ENCODE measurements around the gene PAPLN. TPM values are rescaled to one million over a fixed set of nuclear protein-coding genes. Genes with fewer than 3 reads are reported as not detected.

The PAPLN gene
- polyA plus RNA-seq, 1 experiment = 1.0 TPM

DNA sequence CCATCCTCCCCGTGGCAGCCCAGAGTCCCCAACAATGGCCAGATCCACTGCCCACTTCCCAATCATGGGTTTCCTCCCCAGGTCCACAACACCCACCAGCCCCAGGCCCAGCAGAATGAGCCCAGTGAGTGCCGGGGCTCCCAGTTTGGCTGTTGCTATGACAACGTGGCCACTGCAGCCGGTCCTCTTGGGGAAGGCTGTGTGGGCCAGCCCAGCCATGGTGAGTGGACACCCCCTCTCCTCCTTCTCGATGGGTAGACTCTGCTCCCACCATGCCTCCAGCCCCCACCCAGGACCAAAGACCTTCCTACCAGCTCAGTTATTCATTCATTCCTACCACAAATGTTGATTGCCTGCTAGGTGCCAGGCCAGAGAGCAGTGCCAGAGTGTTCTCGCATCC lies 23.8 kb downstream of the PAPLN start:
- no peak overlapping the region for H3K4me3 ChIP-seq (ENCODE audit: low read depth, low read length)
- ChIA-PET POLR2A (interaction anchor here (0.7 kb wide), 1 partner anchor 352 kb away, joined by 16 read pairs; no protein-coding TSS in a partner anchor), CTCF (no interaction called here)
- H3K36me3 ChIP-seq (ENCODE audit: control insufficient read depth, insufficient read depth, low read length) = no peaks in the 10 kb centered on the region
- no peaks in the 10 kb centered on the region for H3K27me3 ChIP-seq (ENCODE audit: control insufficient read depth, insufficient read depth, low read length)
- no peak for DNase-seq (ENCODE audit: low read depth)
- no peak for TF ChIP-seq CTCF (IDR thresholded peaks at IDR 0.05; ENCODE audit: insufficient read depth, low read depth, low read length)

- no peaks in the 10 kb centered on the region for H3K36me3 ChIP-seq (ENCODE audit: control insufficient read depth, insufficient read depth, low read length)
- H3K27me3 ChIP-seq (ENCODE audit: control insufficient read depth, insufficient read depth, low read length) = no peaks in the 10 kb centered on the region
- POLR2A ChIA-PET = interaction anchor here (0.7 kb wide), 1 partner anchor 351 kb away, joined by 16 read pairs; no protein-coding TSS in a partner anchor
- no peak for DNase-seq (ENCODE audit: low read depth)
- TF ChIP-seq CTCF (IDR thresholded peaks at IDR 0.05; ENCODE audit: insufficient read depth, low read depth, low read length) = no peak
- CTCF ChIA-PET = no interaction called here
- no peak overlapping the region for H3K4me3 ChIP-seq (ENCODE audit: low read depth, low read length)
Observed at GRCh38 chr14:73261520-73262426, 24.5 kb downstream of the PAPLN start.

- ChIA-PET CTCF (no interaction called here), POLR2A (no interaction called here)
- no peak for TF ChIP-seq CTCF (IDR thresholded peaks at IDR 0.05; ENCODE audit: insufficient read depth, low read depth, low read length)
- Histone ChIP-seq H3K4me3 (ENCODE audit: low read depth, low read length) (no peak overlapping the region), H3K36me3 (ENCODE audit: control insufficient read depth, insufficient read depth, low read length) (no peaks in the 10 kb centered on the region), H3K27me3 (ENCODE audit: control insufficient read depth, insufficient read depth, low read length) (no peaks in the 10 kb centered on the region)
- no peak for DNase-seq (ENCODE audit: low read depth)
Observed at GRCh38 chr14:73262427-73263183, 25.3 kb downstream of the PAPLN start.

GRCh38 chr14:73263606-73264005 lies 26.3 kb downstream of the PAPLN start:
- CTCF ChIA-PET = interaction anchor here (0.6 kb wide), 1 partner anchor 215 kb away, joined by 4 read pairs; no protein-coding TSS in a partner anchor
- Histone ChIP-seq H3K36me3 (ENCODE audit: control insufficient read depth, insufficient read depth, low read length) (no peaks in the 10 kb centered on the region), H3K27me3 (ENCODE audit: control insufficient read depth, insufficient read depth, low read length) (no peaks in the 10 kb centered on the region), H3K4me3 (ENCODE audit: low read depth, low read length) (no peak overlapping the region)
- TF ChIP-seq CTCF (IDR thresholded peaks at IDR 0.05; ENCODE audit: insufficient read depth, low read depth, low read length) = no peak
- DNase-seq (ENCODE audit: low read depth) = no peak
- POLR2A ChIA-PET = no interaction called here
